Thyroid gland (tissue), 4 donors: ENCODE data around the gene ACKR3.

ENCODE experiments used
- POLR2A ChIP-seq, 2 donors: fragments of 450-650 bp; IDR thresholded peaks; one replicate each; pipeline ENCODE4 v1.6.1; 2017; ENCODE audit warnings: antibody characterized with exemption in 2 of 2, mild to moderate bottlenecking in 2 of 2, moderate library complexity in 1 of 2
- TF ChIP-seq, protein P1 (sequence below), 6 experiments: fragments of 200-600 bp in 3 of 6; fragments of 450-650 bp in 3 of 6; sonication (generic) in 3 of 6; IDR thresholded peaks; one replicate each; pipeline ENCODE4 v1.5.1; 2016 to 2019; ENCODE audit warnings: antibody characterized with exemption in 6 of 6, mild to moderate bottlenecking in 2 of 6, inconsistent platforms in 1 of 6, moderate library complexity in 1 of 6

DNA sequence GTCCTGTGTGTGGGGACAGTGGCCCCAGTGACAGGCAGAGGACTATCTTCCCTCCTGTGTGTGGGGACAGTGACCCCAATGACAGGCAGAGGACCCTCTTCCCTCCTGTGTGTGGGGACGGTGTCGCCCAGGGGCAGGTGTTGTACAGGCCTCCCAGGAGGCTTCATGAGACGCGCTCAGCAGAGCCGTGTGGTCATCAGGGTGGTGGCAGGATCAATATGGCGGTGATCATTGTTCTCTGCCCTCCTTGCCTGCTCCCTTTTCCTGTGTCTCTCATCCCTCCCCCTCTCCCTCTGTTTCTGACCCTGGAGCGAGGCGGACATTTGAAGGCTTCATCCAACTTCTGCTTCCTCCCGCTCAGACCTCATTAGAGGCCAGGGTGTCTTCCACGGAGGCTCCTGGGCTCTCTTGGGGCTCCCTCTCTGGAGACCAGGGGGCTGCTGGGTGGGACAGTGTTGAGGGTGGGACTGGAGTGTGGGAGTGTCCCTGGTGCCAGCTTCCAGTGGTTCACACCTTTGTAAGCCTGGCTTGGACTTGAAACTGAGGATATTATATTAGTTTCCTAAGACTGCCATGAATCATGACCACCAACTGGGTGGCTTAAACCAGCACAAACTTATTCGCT, 59.5 kb downstream of the ACKR3 start:
- no peak for TF ChIP-seq POLR2A (IDR thresholded peaks at IDR 0.05)
- TF ChIP-seq, protein P1, sequence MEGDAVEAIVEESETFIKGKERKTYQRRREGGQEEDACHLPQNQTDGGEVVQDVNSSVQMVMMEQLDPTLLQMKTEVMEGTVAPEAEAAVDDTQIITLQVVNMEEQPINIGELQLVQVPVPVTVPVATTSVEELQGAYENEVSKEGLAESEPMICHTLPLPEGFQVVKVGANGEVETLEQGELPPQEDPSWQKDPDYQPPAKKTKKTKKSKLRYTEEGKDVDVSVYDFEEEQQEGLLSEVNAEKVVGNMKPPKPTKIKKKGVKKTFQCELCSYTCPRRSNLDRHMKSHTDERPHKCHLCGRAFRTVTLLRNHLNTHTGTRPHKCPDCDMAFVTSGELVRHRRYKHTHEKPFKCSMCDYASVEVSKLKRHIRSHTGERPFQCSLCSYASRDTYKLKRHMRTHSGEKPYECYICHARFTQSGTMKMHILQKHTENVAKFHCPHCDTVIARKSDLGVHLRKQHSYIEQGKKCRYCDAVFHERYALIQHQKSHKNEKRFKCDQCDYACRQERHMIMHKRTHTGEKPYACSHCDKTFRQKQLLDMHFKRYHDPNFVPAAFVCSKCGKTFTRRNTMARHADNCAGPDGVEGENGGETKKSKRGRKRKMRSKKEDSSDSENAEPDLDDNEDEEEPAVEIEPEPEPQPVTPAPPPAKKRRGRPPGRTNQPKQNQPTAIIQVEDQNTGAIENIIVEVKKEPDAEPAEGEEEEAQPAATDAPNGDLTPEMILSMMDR (IDR thresholded peaks at IDR 0.05): no peak
